ENCODE results near the gene CMIP.

- TF ChIP-seq EZH2 (IDR thresholded peaks at IDR 0.05; ENCODE audit: borderline replicate concordance, low read depth, low read length, severe bottlenecking) (no peak), CTCF (IDR thresholded peaks at IDR 0.05; ENCODE audit: borderline replicate concordance, extremely low read depth, low read length, poor library complexity, severe bottlenecking) (no peak)
These were observed 72.5 kb downstream of the CMIP start for GRCh38 chr16:81517150-81517499.
